BLaER1 (cell line): ENCODE data around the gene DAGLB.
A peak's percentile ranks its signal among the peaks of the same experiment; 100 is the strongest.
"Not testable (repeated sequence)": the region's sequence is repeated elsewhere in the genome, so short reads cannot be mapped to it uniquely, and the experiment has no call there.

Source experiments
- H3K27ac ChIP-seq: shearing (Covaris generic); formaldehyde crosslinking; 2 replicates; pipeline ENCODE4 v1.8.1; 2022
- H3K27me3 ChIP-seq: shearing (Covaris generic); formaldehyde crosslinking; 2 replicates; pipeline ENCODE4 v1.8.1; 2022
- H3K36me3 ChIP-seq: shearing (Covaris generic); formaldehyde crosslinking; 2 replicates; pipeline ENCODE4 v1.8.1; 2022
- H3K4me1 ChIP-seq: shearing (Covaris generic); formaldehyde crosslinking; 2 replicates; pipeline ENCODE4 v1.8.1; 2022
- H3K4me2 ChIP-seq: shearing (Covaris generic); formaldehyde crosslinking; 2 replicates; pipeline ENCODE4 v1.8.1; 2022
- H3K4me3 ChIP-seq: shearing (Covaris generic); formaldehyde crosslinking; 2 replicates; pipeline ENCODE4 v1.8.1; 2022
- H3K9ac ChIP-seq: shearing (Covaris generic); formaldehyde crosslinking; 2 replicates; pipeline ENCODE4 v1.8.1; 2022
- H3K9me3 ChIP-seq: shearing (Covaris generic); formaldehyde crosslinking; 2 replicates; pipeline ENCODE4 v1.8.1; 2022
- H4K20me1 ChIP-seq: shearing (Covaris generic); formaldehyde crosslinking; 2 replicates; pipeline ENCODE4 v1.8.1; 2022
- Cebpa-rat ChIP-seq: shearing (Covaris generic); IDR thresholded peaks from 2 replicates; pipeline ENCODE4 v1.8.1; 2022

DAGLB gene

GRCh38 chr7:6380310-6381095 is 67.3 kb downstream of the DAGLB start:
- no peak for TF ChIP-seq Cebpa-rat
- H3K4me3 ChIP-seq: no peak overlapping the region
- H3K9ac ChIP-seq: no peak overlapping the region
- peaks cover 100% of the 10 kb centered on the region for H4K20me1 ChIP-seq
- H3K27me3 ChIP-seq: no peaks in the 10 kb centered on the region
- peaks cover 86% of the 10 kb centered on the region for H3K4me1 ChIP-seq
- H3K4me2 ChIP-seq: peak overlapping the region; percentile 2; the same call in 1 of the 2 replicates
- no peaks in the 10 kb centered on the region for H3K9me3 ChIP-seq
- H3K27ac ChIP-seq: no peak overlapping the region
- peaks cover 66% of the 10 kb centered on the region for H3K36me3 ChIP-seq

- H3K9ac ChIP-seq: no peak overlapping the region
- H3K4me3 ChIP-seq: no peak overlapping the region
- no peak for TF ChIP-seq Cebpa-rat
- no peaks in the 10 kb centered on the region for H3K9me3 ChIP-seq
- peaks cover 100% of the 10 kb centered on the region for H4K20me1 ChIP-seq
- peaks cover 80% of the 10 kb centered on the region for H3K4me1 ChIP-seq
- H3K36me3 ChIP-seq: peaks cover 62% of the 10 kb centered on the region
- H3K27me3 ChIP-seq: no peaks in the 10 kb centered on the region
- no peak overlapping the region for H3K27ac ChIP-seq
- H3K4me2 ChIP-seq: peak overlapping the region; percentile 2; the same call in 1 of the 2 replicates
Observed at GRCh38 chr7:6379886-6380285, 67.9 kb downstream of the DAGLB start.

- H4K20me1 ChIP-seq: peaks cover 87% of the 10 kb centered on the region
- H3K36me3 ChIP-seq: peaks cover 52% of the 10 kb centered on the region
- H3K4me3 ChIP-seq, H3K4me2 ChIP-seq, H3K9me3 ChIP-seq, H3K27me3 ChIP-seq, H3K27ac ChIP-seq, H3K9ac ChIP-seq: not testable (repeated sequence)
- peaks cover 72% of the 10 kb centered on the region for H3K4me1 ChIP-seq
Observed at GRCh38 chr7:6378556-6378955, 69.2 kb downstream of the DAGLB start.

GRCh38 chr7:6376820-6377219 is 70.9 kb downstream of the DAGLB start:
- H3K4me1 ChIP-seq: peaks cover 70% of the 10 kb centered on the region
- no peaks in the 10 kb centered on the region for H3K27me3 ChIP-seq
- peaks cover 69% of the 10 kb centered on the region for H4K20me1 ChIP-seq
- peak overlapping the region; percentile 5; the same call in 1 of the 2 replicates for H3K9ac ChIP-seq
- peak overlapping the region; percentile 76 for H3K4me2 ChIP-seq
- H3K9me3 ChIP-seq: no peaks in the 10 kb centered on the region
- peak overlapping the region; percentile 82; the same call in 1 of the 2 replicates for H3K4me3 ChIP-seq
- peaks cover 41% of the 10 kb centered on the region for H3K36me3 ChIP-seq
- TF ChIP-seq Cebpa-rat: no peak
- H3K27ac ChIP-seq: no peak overlapping the region

GRCh38 chr7:6375348-6376101 is 72.2 kb downstream of the DAGLB start:
- Histone ChIP-seq H3K9ac (peak overlapping the region; percentile 93), H3K4me1 (peaks cover 57% of the 10 kb centered on the region), H3K9me3 (no peaks in the 10 kb centered on the region)

GRCh38 chr7:6367701-6368211 is 80.0 kb downstream of the DAGLB start:
- no peak overlapping the region; the same call in 1 of the 2 replicates for H3K27ac ChIP-seq

More at GRCh38 chr7:6375348-6376101, 72.2 kb downstream of the DAGLB start:
- TF ChIP-seq Cebpa-rat: no peak
- H3K27me3 ChIP-seq: no peaks in the 10 kb centered on the region
- H3K4me2 ChIP-seq: peak overlapping the region; percentile 76
- H3K4me3 ChIP-seq: peak overlapping the region; percentile 82
- H3K36me3 ChIP-seq: peaks cover 30% of the 10 kb centered on the region
- H3K27ac ChIP-seq: peak overlapping the region; percentile 96
- peaks cover 57% of the 10 kb centered on the region for H4K20me1 ChIP-seq

GRCh38 chr7:6365451-6365850 is 82.3 kb downstream of the DAGLB start:
- no peaks in the 10 kb centered on the region for H3K36me3 ChIP-seq
- H3K4me3 ChIP-seq: no peak overlapping the region
- H4K20me1 ChIP-seq: no peaks in the 10 kb centered on the region
- no peak overlapping the region for H3K9ac ChIP-seq
- no peak overlapping the region for H3K4me2 ChIP-seq
- no peaks in the 10 kb centered on the region for H3K27me3 ChIP-seq
- no peaks in the 10 kb centered on the region for H3K9me3 ChIP-seq
- H3K27ac ChIP-seq: no peak overlapping the region
- no peak for TF ChIP-seq Cebpa-rat
- H3K4me1 ChIP-seq: peaks cover 14% of the 10 kb centered on the region

More at GRCh38 chr7:6367701-6368211, 80.0 kb downstream of the DAGLB start:
- Histone ChIP-seq H3K36me3 (no peaks in the 10 kb centered on the region), H3K9ac (no peak overlapping the region), H3K4me2 (no peak overlapping the region), H3K4me1 (peaks cover 14% of the 10 kb centered on the region), H4K20me1 (no peaks in the 10 kb centered on the region), H3K4me3 (no peak overlapping the region), H3K9me3 (no peaks in the 10 kb centered on the region), H3K27me3 (no peaks in the 10 kb centered on the region)
- TF ChIP-seq Cebpa-rat: no peak

- H3K36me3 ChIP-seq: no peaks in the 10 kb centered on the region
- H3K4me3 ChIP-seq: no peak overlapping the region
- H4K20me1 ChIP-seq: no peaks in the 10 kb centered on the region
- H3K9me3 ChIP-seq: no peaks in the 10 kb centered on the region
- no peaks in the 10 kb centered on the region for H3K27me3 ChIP-seq
- H3K4me1 ChIP-seq: peaks cover 9% of the 10 kb centered on the region
- no peak overlapping the region for H3K27ac ChIP-seq
- H3K4me2 ChIP-seq: peak overlapping the region; percentile 36; the same call in 1 of the 2 replicates
- H3K9ac ChIP-seq: no peak overlapping the region
- no peak for TF ChIP-seq Cebpa-rat
Observed at GRCh38 chr7:6360841-6361240, 86.9 kb downstream of the DAGLB start.

GRCh38 chr7:6359734-6360133 is 88.0 kb downstream of the DAGLB start:
- H3K36me3 ChIP-seq: no peaks in the 10 kb centered on the region
- no peak overlapping the region for H3K9ac ChIP-seq
- H3K27me3 ChIP-seq: no peaks in the 10 kb centered on the region
- no peaks in the 10 kb centered on the region for H4K20me1 ChIP-seq
- H3K4me2 ChIP-seq: no peak overlapping the region
- no peaks in the 10 kb centered on the region for H3K9me3 ChIP-seq
- H3K4me3 ChIP-seq: no peak overlapping the region
- H3K4me1 ChIP-seq: peaks cover 9% of the 10 kb centered on the region
- no peak for TF ChIP-seq Cebpa-rat
- no peak overlapping the region for H3K27ac ChIP-seq
